Muscle layer of colon (tissue), 2 donors: ENCODE measurements around the gene ARPC5L.
"Not testable (repeated sequence)": the region's sequence is repeated elsewhere in the genome, so short reads cannot be mapped to it uniquely, and the experiment has no call there.

Experiments used
- H3K27ac ChIP-seq: one replicate; pipeline ENCODE4 v1.7.0; 2013; ENCODE audit warnings: low read depth, mild to moderate bottlenecking, low read length, moderate library complexity
- H3K27me3 ChIP-seq, 2 donors: one replicate each; pipeline ENCODE4 v1.7.0; 2013; ENCODE audit warnings: low read length in 2 of 2, mild to moderate bottlenecking in 2 of 2; ENCODE audit not compliant: insufficient read depth in 2 of 2, control insufficient read depth in 1 of 2
- H3K36me3 ChIP-seq: one replicate; pipeline ENCODE4 v1.7.0; 2013; ENCODE audit warnings: mild to moderate bottlenecking, low read length; ENCODE audit not compliant: insufficient read depth
- H3K4me1 ChIP-seq: one replicate; pipeline ENCODE4 v1.7.0; 2013; ENCODE audit warnings: mild to moderate bottlenecking, low read length; ENCODE audit not compliant: insufficient read depth
- H3K4me3 ChIP-seq, 2 donors: one replicate each; pipeline ENCODE4 v1.7.0; 2013; ENCODE audit warnings: low read length in 2 of 2, low read depth in 1 of 2, mild to moderate bottlenecking in 1 of 2, moderate library complexity in 1 of 2
- H3K9ac ChIP-seq: one replicate; pipeline ENCODE4 v1.7.0; 2013; ENCODE audit warnings: low read length
- H3K9me3 ChIP-seq: one replicate; pipeline ENCODE4 v1.7.0; 2013; ENCODE audit warnings: mild to moderate bottlenecking, low read length
- donor health status: abdominal sarcoma.
- donor health status: Adenocarcinoma of cecum.

The ARPC5L gene

GRCh38 chr9:124830593-124830992 lies 31.3 kb upstream of the ARPC5L start:
- H3K27ac ChIP-seq: no peak overlapping the region
- H3K36me3 ChIP-seq: no peaks in the 10 kb centered on the region
- no peaks in the 10 kb centered on the region for H3K9me3 ChIP-seq
- no peak overlapping the region for H3K4me3 ChIP-seq
- no peak overlapping the region for H3K9ac ChIP-seq
- peaks cover 24% of the 10 kb centered on the region for H3K4me1 ChIP-seq
- H3K27me3 ChIP-seq: no peaks in the 10 kb centered on the region

- Histone ChIP-seq H3K9ac (no peak overlapping the region), H3K36me3 (no peaks in the 10 kb centered on the region), H3K9me3 (no peaks in the 10 kb centered on the region), H3K4me1 (peaks cover 26% of the 10 kb centered on the region), H3K27me3 (no peaks in the 10 kb centered on the region), H3K4me3 (no peak overlapping the region), H3K27ac (no peak overlapping the region)
These were observed 30.1 kb upstream of the ARPC5L start for GRCh38 chr9:124831642-124832364.

- Histone ChIP-seq H3K4me3 (peak overlapping the region in 1 of 2 donors; percentile 47), H3K27ac (peak overlapping the region; percentile 68)
These were observed 27.3 kb upstream of the ARPC5L start for GRCh38 chr9:124834591-124834990.

GRCh38 chr9:124835026-124835557 lies 26.8 kb upstream of the ARPC5L start:
- Histone ChIP-seq H3K27ac (peak overlapping the region; percentile 68), H3K36me3 (no peaks in the 10 kb centered on the region), H3K4me1 (peaks cover 26% of the 10 kb centered on the region), H3K4me3 (peak overlapping the region; percentile 13 to 47), H3K9me3 (no peaks in the 10 kb centered on the region), H3K9ac (peak overlapping the region; percentile 41), H3K27me3 (no peaks in the 10 kb centered on the region)

More at GRCh38 chr9:124834591-124834990, 27.3 kb upstream of the ARPC5L start:
- peaks cover 26% of the 10 kb centered on the region for H3K4me1 ChIP-seq
- peak overlapping the region; percentile 41 for H3K9ac ChIP-seq
- no peaks in the 10 kb centered on the region for H3K27me3 ChIP-seq
- H3K9me3 ChIP-seq: no peaks in the 10 kb centered on the region
- H3K36me3 ChIP-seq: no peaks in the 10 kb centered on the region

- not testable (repeated sequence) for H3K4me3 ChIP-seq, H3K9ac ChIP-seq, H3K36me3 ChIP-seq, H3K27ac ChIP-seq, H3K27me3 ChIP-seq, H3K9me3 ChIP-seq
- peaks cover 12% of the 10 kb centered on the region for H3K4me1 ChIP-seq
These were observed 23.8 kb upstream of the ARPC5L start for GRCh38 chr9:124838132-124838531.

GRCh38 chr9:124838567-124839275 lies 23.2 kb upstream of the ARPC5L start:
- H3K4me1 ChIP-seq: peaks cover 12% of the 10 kb centered on the region
- H3K36me3 ChIP-seq, H3K27ac ChIP-seq, H3K27me3 ChIP-seq, H3K4me3 ChIP-seq, H3K9ac ChIP-seq, H3K9me3 ChIP-seq: not testable (repeated sequence)

- Histone ChIP-seq H3K27ac (no peak overlapping the region), H3K9ac (no peak overlapping the region), H3K4me3 (no peak overlapping the region), H3K36me3 (no peaks in the 10 kb centered on the region), H3K9me3 (no peaks in the 10 kb centered on the region), H3K27me3 (no peaks in the 10 kb centered on the region), H3K4me1 (peaks cover 11% of the 10 kb centered on the region)
These were observed 22.2 kb upstream of the ARPC5L start for GRCh38 chr9:124839612-124840299.

- H3K27me3 ChIP-seq: no peaks in the 10 kb centered on the region
- H3K27ac ChIP-seq: no peak overlapping the region
- H3K9me3 ChIP-seq: no peaks in the 10 kb centered on the region
- H3K4me1 ChIP-seq: peaks cover 5% of the 10 kb centered on the region
- H3K4me3 ChIP-seq: no peak overlapping the region
- no peaks in the 10 kb centered on the region for H3K36me3 ChIP-seq
- no peak overlapping the region for H3K9ac ChIP-seq
These were observed 21.6 kb upstream of the ARPC5L start for GRCh38 chr9:124840300-124840833.

- no peaks in the 10 kb centered on the region for H3K9me3 ChIP-seq
- no peak overlapping the region for H3K9ac ChIP-seq
- no peaks in the 10 kb centered on the region for H3K4me1 ChIP-seq
- H3K27me3 ChIP-seq: no peaks in the 10 kb centered on the region
- no peak overlapping the region for H3K27ac ChIP-seq
- H3K4me3 ChIP-seq: no peak overlapping the region
- no peaks in the 10 kb centered on the region for H3K36me3 ChIP-seq
These were observed 20.7 kb upstream of the ARPC5L start for GRCh38 chr9:124841075-124841821.

- Histone ChIP-seq H3K27ac (no peak overlapping the region), H3K9ac (no peak overlapping the region), H3K27me3 (no peaks in the 10 kb centered on the region), H3K9me3 (no peaks in the 10 kb centered on the region), H3K4me3 (no peak overlapping the region), H3K4me1 (no peaks in the 10 kb centered on the region), H3K36me3 (no peaks in the 10 kb centered on the region)
These were observed 18.4 kb upstream of the ARPC5L start for GRCh38 chr9:124843456-124844034.
